Natural killer cell (primary cell): ENCODE data around the gene CMC2. TPM values are rescaled to one million over a fixed set of nuclear protein-coding genes. Genes with fewer than 3 reads are reported as not detected.

Experiments
- ATAC-seq, 3 donors: fragments of 150-1000 bp in 2 of 3; fragments of 200-7000 bp in 1 of 3; cut with Tn5 transposase; 1 replicate in 1 of 3; 2 replicates in 2 of 3; pipeline ENCODE4 v1.10.0; 2021; ENCODE audit warnings: mild to moderate bottlenecking in 2 of 3, moderate library complexity in 2 of 3
- DNase-seq, 2 donors: peaks; one replicate each; pipeline versions ENCODE4 v3.0.0 to v3.0.0-alpha.2; 2013 to 2021; ENCODE audit warnings: mixed read lengths in 1 of 2
- H3K27ac ChIP-seq: one replicate; pipeline ENCODE4 v1.5.1; 2013; ENCODE audit warnings: mild to moderate bottlenecking, low read length
- H3K27me3 ChIP-seq: one replicate; pipeline ENCODE4 v1.6.1; 2013; ENCODE audit warnings: low read length; ENCODE audit not compliant: control insufficient read depth, insufficient read depth
- H3K36me3 ChIP-seq: one replicate; pipeline ENCODE4 v1.6.1; 2013; ENCODE audit warnings: low read length; ENCODE audit not compliant: control insufficient read depth, insufficient read depth
- H3K4me1 ChIP-seq: one replicate; pipeline ENCODE4 v1.6.1; 2013; ENCODE audit warnings: low read length; ENCODE audit not compliant: control insufficient read depth, insufficient read depth
- H3K4me3 ChIP-seq: one replicate; pipeline ENCODE4 v1.5.1; 2013; ENCODE audit warnings: low read length
- H3K9me3 ChIP-seq: one replicate; pipeline ENCODE4 v1.6.1; 2013; ENCODE audit warnings: low read length; ENCODE audit not compliant: control insufficient read depth, insufficient read depth
- H3K27ac Mint-ChIP-seq, 2 donors: one replicate each; pipeline ENCODE4 v1.8.0; 2022; ENCODE audit warnings: mild to moderate bottlenecking in 2 of 2, mixed read lengths in 2 of 2, moderate library complexity in 1 of 2
- H3K27me3 Mint-ChIP-seq, 2 donors: one replicate each; pipeline ENCODE4 v1.8.0; 2022; ENCODE audit warnings: low read depth in 2 of 2, mixed read lengths in 2 of 2
- H3K36me3 Mint-ChIP-seq: one replicate; pipeline ENCODE4 v1.8.0; 2022; ENCODE audit warnings: mixed read lengths
- H3K4me1 Mint-ChIP-seq, 2 donors: one replicate each; pipeline ENCODE4 v1.8.0; 2022; ENCODE audit warnings: mixed read lengths in 2 of 2
- H3K4me3 Mint-ChIP-seq: one replicate; pipeline ENCODE4 v1.8.0; 2022; ENCODE audit warnings: mild to moderate bottlenecking, moderate library complexity, mixed read lengths
- H3K9me3 Mint-ChIP-seq, 2 donors: one replicate each; pipeline ENCODE4 v1.8.0; 2022; ENCODE audit warnings: mixed read lengths in 2 of 2
- WGBS: methylation state at CpG from one replicate; pipeline ENCODE4 v1.1.7; 2013; ENCODE audit warnings: missing lambda C conversion rate; ENCODE audit not compliant: insufficient coverage; 5-methylcytosine and 5-hydroxymethylcytosine counted together
- intact Hi-C: fragments of 100-400 bp; cut with micrococcal nuclease; formaldehyde crosslinking; loops from one replicate; pipeline ENCODE4 v1.14.2; 2022
- total RNA-seq, 4 donors: library from RNA; stranded (reverse); fragments of 120-200 nt in 1 of 4; gene quantifications; one replicate each; pipeline versions ENCODE4 v1.2.3 to v1.2.4, GENCODE V29; 2013 to 2022
- TF ChIP-seq, protein P1 (sequence below): fragments of 200-600 bp; IDR thresholded peaks from one replicate; pipeline ENCODE4 v1.8.0; 2022; ENCODE audit warnings: antibody characterized with exemption

The CMC2 gene
- total RNA-seq, 3 donors from 2014 or later (not counting 1 experiment from before 2014, with no cell fraction given) = 52.3 to 63.5 (median 63.2) TPM

DNA sequence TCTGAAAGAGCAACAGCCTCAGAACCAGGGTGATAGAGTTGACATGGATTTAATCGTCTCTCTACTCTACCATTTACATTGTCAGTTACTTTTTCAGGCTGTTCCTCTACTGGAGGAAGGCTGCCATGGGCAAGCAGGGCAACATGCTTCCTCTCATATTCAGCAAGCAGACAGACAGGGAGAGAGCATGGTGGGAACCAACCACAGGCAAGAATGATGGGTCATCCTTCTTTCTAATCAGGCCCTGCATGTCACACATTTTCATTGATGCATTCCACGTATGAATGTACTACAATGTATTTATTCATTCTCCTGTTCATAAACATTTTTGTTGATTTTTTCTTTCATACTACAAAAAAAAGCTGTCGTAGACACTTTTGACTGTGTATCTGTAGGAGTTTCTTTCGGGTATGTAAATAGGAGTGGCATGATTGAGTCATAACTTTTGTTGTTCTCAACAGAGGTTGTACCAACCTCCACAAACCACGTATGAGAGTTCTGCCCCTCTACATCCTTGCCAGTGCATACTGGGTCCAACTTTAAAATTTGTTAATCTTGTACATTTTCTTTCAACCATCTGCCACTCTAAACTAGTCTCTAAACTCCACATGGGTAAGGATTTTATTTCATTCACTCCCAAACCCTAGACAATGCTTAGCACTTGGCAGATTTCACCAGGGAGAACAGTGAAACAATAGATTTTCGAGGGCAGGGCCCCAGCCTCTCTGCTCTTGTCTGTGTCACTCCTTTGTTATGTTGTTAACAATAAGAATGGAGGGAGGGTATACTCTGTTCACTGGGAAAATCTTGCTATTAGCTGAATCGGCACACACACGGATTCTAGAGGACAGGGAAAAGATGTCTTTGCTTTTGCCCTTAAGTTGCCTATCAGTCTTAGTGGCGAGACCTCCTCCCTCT, 58.7 kb downstream of the CMC2 start:
- 80% methylated on average over 7 of the region's 9 CpGs for WGBS
- intact Hi-C loops = no loop called here
- TF ChIP-seq, protein P1, sequence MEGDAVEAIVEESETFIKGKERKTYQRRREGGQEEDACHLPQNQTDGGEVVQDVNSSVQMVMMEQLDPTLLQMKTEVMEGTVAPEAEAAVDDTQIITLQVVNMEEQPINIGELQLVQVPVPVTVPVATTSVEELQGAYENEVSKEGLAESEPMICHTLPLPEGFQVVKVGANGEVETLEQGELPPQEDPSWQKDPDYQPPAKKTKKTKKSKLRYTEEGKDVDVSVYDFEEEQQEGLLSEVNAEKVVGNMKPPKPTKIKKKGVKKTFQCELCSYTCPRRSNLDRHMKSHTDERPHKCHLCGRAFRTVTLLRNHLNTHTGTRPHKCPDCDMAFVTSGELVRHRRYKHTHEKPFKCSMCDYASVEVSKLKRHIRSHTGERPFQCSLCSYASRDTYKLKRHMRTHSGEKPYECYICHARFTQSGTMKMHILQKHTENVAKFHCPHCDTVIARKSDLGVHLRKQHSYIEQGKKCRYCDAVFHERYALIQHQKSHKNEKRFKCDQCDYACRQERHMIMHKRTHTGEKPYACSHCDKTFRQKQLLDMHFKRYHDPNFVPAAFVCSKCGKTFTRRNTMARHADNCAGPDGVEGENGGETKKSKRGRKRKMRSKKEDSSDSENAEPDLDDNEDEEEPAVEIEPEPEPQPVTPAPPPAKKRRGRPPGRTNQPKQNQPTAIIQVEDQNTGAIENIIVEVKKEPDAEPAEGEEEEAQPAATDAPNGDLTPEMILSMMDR = no peak
- Mint-ChIP-seq H3K27ac (no peak overlapping the region), H3K27me3 (peaks cover 12 to 15% of the 10 kb centered on the region in 2 donors), H3K4me3 (no peak overlapping the region), H3K36me3 (no peaks in the 10 kb centered on the region), H3K9me3 (peaks cover 0 to 2% of the 10 kb centered on the region in 2 donors), H3K4me1 (no peaks in the 10 kb centered on the region)
- Histone ChIP-seq H3K4me1 (no peaks in the 10 kb centered on the region), H3K36me3 (no peaks in the 10 kb centered on the region), H3K27me3 (no peaks in the 10 kb centered on the region), H3K27ac (no peak overlapping the region), H3K9me3 (no peaks in the 10 kb centered on the region), H3K4me3 (no peak overlapping the region)
- no peak for DNase-seq
- no peak for ATAC-seq

DNA sequence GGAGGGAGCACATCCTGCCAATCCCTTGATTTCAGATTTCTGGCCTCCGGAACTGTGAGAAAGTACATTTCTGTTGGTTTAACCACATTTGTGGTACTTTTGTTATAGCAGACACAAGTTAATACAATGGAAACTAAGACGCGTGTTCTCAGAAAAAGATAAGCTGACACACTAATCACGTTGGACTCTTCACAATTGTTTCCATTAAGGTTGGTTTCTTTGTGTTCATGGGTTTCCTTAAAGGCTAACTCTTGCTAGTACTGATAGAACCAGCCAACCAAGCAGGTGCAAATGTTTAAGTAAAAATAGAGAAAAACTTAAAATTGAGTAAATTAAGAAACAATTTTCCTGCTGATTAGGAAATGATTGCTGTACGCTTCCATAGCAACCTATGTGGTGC, 59.4 kb downstream of the CMC2 start:
- no peaks in the 10 kb centered on the region for H3K36me3 Mint-ChIP-seq
- no peaks in the 10 kb centered on the region for H3K9me3 ChIP-seq
- no peak for ATAC-seq

DNA sequence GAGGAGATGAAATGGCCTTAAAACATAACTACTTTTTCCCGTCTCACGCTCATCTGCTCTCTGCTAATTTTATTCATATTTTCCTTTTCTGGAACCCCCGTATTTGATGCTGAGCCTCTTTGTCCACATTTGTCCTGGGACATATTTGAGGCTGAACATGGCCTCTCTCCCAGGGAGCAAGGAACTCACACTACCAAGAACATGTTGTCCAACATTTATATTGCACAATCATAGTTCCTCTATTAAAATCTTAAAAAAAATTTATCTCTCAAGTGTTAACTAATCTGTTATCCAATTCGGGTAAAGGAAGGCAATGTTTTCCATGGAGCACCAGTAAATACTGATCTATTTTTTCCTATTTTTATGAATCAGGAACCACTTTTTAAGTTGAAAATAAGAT, 60.2 kb downstream of the CMC2 start:
- Mint-ChIP-seq H3K27me3 (peaks cover 12 to 15% of the 10 kb centered on the region in 2 donors), H3K9me3 (no peaks in the 10 kb centered on the region), H3K36me3 (no peaks in the 10 kb centered on the region), H3K4me1 (no peaks in the 10 kb centered on the region), H3K27ac (no peak overlapping the region), H3K4me3 (no peak overlapping the region)
- Histone ChIP-seq H3K4me1 (no peaks in the 10 kb centered on the region), H3K36me3 (no peaks in the 10 kb centered on the region), H3K27me3 (no peaks in the 10 kb centered on the region), H3K4me3 (no peak overlapping the region), H3K27ac (no peak overlapping the region), H3K9me3 (no peaks in the 10 kb centered on the region)
- no peak for ATAC-seq
- intact Hi-C loops = no loop called here
- WGBS = 89% methylated on average over 4 of the region's 4 CpGs
- no peak for DNase-seq
- TF ChIP-seq, protein P1 = no peak

More for the DNA sequence above, 59.4 kb downstream of the CMC2 start:
- peaks cover 0 to 2% of the 10 kb centered on the region in 2 donors for H3K9me3 Mint-ChIP-seq
- no peaks in the 10 kb centered on the region for H3K36me3 ChIP-seq
- TF ChIP-seq, protein P1 = no peak
- 74% methylated on average over 5 of the region's 5 CpGs for WGBS
- H3K27me3 ChIP-seq = no peaks in the 10 kb centered on the region
- no peak overlapping the region for H3K27ac Mint-ChIP-seq
- H3K4me3 Mint-ChIP-seq = no peak overlapping the region
- no peak overlapping the region for H3K27ac ChIP-seq
- intact Hi-C loops = no loop called here
- H3K27me3 Mint-ChIP-seq = peaks cover 12 to 15% of the 10 kb centered on the region in 2 donors
- H3K4me3 ChIP-seq = no peak overlapping the region
- H3K4me1 Mint-ChIP-seq = no peaks in the 10 kb centered on the region
- DNase-seq = no peak
- H3K4me1 ChIP-seq = no peaks in the 10 kb centered on the region
